ENCODE data around the gene OST4. TPM values are rescaled to one million over a fixed set of nuclear protein-coding genes. Genes with fewer than 3 reads are reported as not detected.

OST4 gene
- total RNA-seq, 1 experiment from 2014 or later, result 172 TPM

- H3K9me3 Mint-ChIP-seq (ENCODE audit: low read depth, unreplicated experiment), result no peaks in the 10 kb centered on the region
- no peak for DNase-seq
- intact Hi-C loops (cut with micrococcal nuclease; ENCODE audit: unreplicated experiment), result no loop called here
- CTCF ChIA-PET, result no interaction called here
- no peak overlapping the region for H3K4me3 Mint-ChIP-seq (ENCODE audit: low read depth, unreplicated experiment)
- no TSS peak for BruUV-seq (replicated peaks)
- H3K27ac Mint-ChIP-seq (ENCODE audit: unreplicated experiment), result no peak overlapping the region
- H3K36me3 Mint-ChIP-seq (ENCODE audit: insufficient read depth, unreplicated experiment), result peaks cover 65% of the 10 kb centered on the region
- H3K4me1 Mint-ChIP-seq (ENCODE audit: low read depth, unreplicated experiment), result peaks cover 3% of the 10 kb centered on the region
- no peak for TF ChIP-seq CTCF (IDR thresholded peaks at IDR 0.05; ENCODE audit: unreplicated experiment)
- no peaks in the 10 kb centered on the region for H3K27me3 Mint-ChIP-seq (ENCODE audit: unreplicated experiment)
These were observed 14.3 kb downstream of the OST4 start for GRCh38 chr2:27057184-27057583.

GRCh38 chr2:27054721-27055120 is 16.7 kb downstream of the OST4 start:
- TF ChIP-seq CTCF (IDR thresholded peaks at IDR 0.05; ENCODE audit: unreplicated experiment), result no peak
- CTCF ChIA-PET, result no interaction called here
- Mint-ChIP-seq H3K27ac (ENCODE audit: unreplicated experiment) (peak overlapping the region; percentile 24), H3K36me3 (ENCODE audit: insufficient read depth, unreplicated experiment) (peaks cover 75% of the 10 kb centered on the region), H3K4me1 (ENCODE audit: low read depth, unreplicated experiment) (peaks cover 20% of the 10 kb centered on the region), H3K4me3 (ENCODE audit: low read depth, unreplicated experiment) (no peak overlapping the region), H3K27me3 (ENCODE audit: unreplicated experiment) (peaks cover 17% of the 10 kb centered on the region), H3K9me3 (ENCODE audit: low read depth, unreplicated experiment) (no peaks in the 10 kb centered on the region)
- no TSS peak for BruUV-seq (replicated peaks)
- no peak for DNase-seq
- intact Hi-C loops (cut with micrococcal nuclease; ENCODE audit: unreplicated experiment), result no loop called here

- peaks cover 20% of the 10 kb centered on the region for H3K4me1 Mint-ChIP-seq (ENCODE audit: low read depth, unreplicated experiment)
- H3K4me3 Mint-ChIP-seq (ENCODE audit: low read depth, unreplicated experiment), result no peak overlapping the region
- CTCF ChIA-PET, result no interaction called here
- no peaks in the 10 kb centered on the region for H3K9me3 Mint-ChIP-seq (ENCODE audit: low read depth, unreplicated experiment)
- peaks cover 17% of the 10 kb centered on the region for H3K27me3 Mint-ChIP-seq (ENCODE audit: unreplicated experiment)
- TF ChIP-seq CTCF (IDR thresholded peaks at IDR 0.05; ENCODE audit: unreplicated experiment), result no peak
- H3K27ac Mint-ChIP-seq (ENCODE audit: unreplicated experiment), result no peak overlapping the region
- peaks cover 75% of the 10 kb centered on the region for H3K36me3 Mint-ChIP-seq (ENCODE audit: insufficient read depth, unreplicated experiment)
- intact Hi-C loops (cut with micrococcal nuclease; ENCODE audit: unreplicated experiment), result no loop called here
- DNase-seq, result no peak
- no TSS peak for BruUV-seq (replicated peaks)
These were observed 17.7 kb downstream of the OST4 start for GRCh38 chr2:27053776-27054175.

GRCh38 chr2:27053321-27053720 is 18.1 kb downstream of the OST4 start:
- Mint-ChIP-seq H3K4me1 (ENCODE audit: low read depth, unreplicated experiment) (peaks cover 20% of the 10 kb centered on the region), H3K4me3 (ENCODE audit: low read depth, unreplicated experiment) (no peak overlapping the region), H3K27me3 (ENCODE audit: unreplicated experiment) (peaks cover 17% of the 10 kb centered on the region), H3K9me3 (ENCODE audit: low read depth, unreplicated experiment) (no peaks in the 10 kb centered on the region), H3K27ac (ENCODE audit: unreplicated experiment) (no peak overlapping the region), H3K36me3 (ENCODE audit: insufficient read depth, unreplicated experiment) (peaks cover 71% of the 10 kb centered on the region)
- CTCF ChIA-PET, result no interaction called here
- intact Hi-C loops (cut with micrococcal nuclease; ENCODE audit: unreplicated experiment), result no loop called here
- BruUV-seq (replicated peaks), result no TSS peak
- no peak for DNase-seq
- TF ChIP-seq CTCF (IDR thresholded peaks at IDR 0.05; ENCODE audit: unreplicated experiment), result no peak
